T47D (cell line): Measurements from ENCODE around the gene DPH3.
A peak's percentile ranks its signal among the peaks of the same experiment; 100 is the strongest.

Experiments
- DNase-seq, 2 experiments: peaks; one replicate each; pipeline versions ENCODE4 v3.0.0 to v3.0.0-alpha.2; 2011 to 2012; ENCODE audit warnings: low read depth in 1 of 2, low spot score in 1 of 2
- JUND ChIP-seq: IDR thresholded peaks from 2 replicates; pipeline ENCODE4 v1.6.1; 2012; ENCODE audit warnings: low read depth
- in situ Hi-C: cut with HindIII; loops from 2 replicates; pipeline ENCODE4 v1.10.0; 2016; ENCODE audit warnings: low sequenced_read_pairs, low pct_unique_long_range_greater_than_20kb

Gene DPH3

DNA sequence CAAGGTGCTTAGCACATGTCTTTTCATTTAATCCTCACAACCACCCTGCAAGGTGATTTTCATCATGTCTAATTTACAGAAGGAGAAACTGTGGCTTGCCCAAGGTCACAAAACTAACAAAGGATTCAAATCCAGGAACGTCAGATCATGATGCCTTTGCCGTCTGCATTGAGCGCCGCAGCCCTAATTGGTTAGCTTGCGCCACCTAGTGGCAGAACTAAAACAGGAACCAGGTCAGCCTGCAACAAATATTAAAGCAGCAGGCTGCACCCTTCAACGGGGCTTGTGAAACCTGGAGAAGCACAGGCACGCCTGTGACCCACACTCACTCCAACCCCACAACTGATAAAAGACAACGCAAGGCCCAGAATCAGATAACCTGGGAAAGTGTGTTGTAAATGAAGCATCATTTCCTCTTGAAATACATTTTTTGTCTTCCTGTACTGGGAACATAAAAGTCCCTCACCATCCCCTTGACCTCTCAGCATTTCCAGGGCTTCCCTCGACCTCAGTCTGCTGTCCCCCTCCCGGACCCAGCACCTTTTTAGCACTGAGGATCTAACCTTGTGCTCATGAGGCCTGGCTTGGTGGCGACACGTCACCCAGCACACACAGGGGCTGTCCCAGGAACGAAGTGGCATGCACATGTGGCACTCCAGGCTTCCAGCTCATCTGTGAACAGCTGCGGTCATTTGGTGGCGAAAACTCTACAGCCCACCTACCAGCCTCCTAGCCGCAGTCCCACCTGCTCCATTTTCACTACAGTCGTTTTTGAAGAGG, 17.3 kb downstream of the DPH3 start:
- no peak for TF ChIP-seq JUND
- peak; percentile 41 to 85 for DNase-seq
- in situ Hi-C loops: no loop called here

DNA sequence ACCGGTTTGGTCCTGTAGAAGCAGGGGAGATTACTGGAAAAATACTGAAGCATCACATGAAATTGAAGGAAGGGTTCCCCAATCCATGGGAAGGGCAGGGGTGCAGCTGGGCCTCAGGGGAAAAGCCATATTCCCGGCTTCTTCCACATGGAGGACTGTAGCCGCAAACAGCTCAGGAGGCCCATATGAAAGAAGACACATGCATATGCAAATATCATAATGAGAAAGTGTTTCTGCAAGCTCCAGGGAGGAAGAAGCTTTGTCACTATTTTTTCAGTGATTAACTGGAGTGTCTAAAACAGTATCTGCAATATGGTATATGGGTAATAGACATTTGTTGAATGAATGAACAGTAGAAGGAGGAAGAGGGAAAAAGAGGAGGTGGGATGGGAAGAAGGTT, 19.1 kb downstream of the DPH3 start:
- in situ Hi-C loops: no loop called here
- no peak for TF ChIP-seq JUND
- no peak for DNase-seq

DNA sequence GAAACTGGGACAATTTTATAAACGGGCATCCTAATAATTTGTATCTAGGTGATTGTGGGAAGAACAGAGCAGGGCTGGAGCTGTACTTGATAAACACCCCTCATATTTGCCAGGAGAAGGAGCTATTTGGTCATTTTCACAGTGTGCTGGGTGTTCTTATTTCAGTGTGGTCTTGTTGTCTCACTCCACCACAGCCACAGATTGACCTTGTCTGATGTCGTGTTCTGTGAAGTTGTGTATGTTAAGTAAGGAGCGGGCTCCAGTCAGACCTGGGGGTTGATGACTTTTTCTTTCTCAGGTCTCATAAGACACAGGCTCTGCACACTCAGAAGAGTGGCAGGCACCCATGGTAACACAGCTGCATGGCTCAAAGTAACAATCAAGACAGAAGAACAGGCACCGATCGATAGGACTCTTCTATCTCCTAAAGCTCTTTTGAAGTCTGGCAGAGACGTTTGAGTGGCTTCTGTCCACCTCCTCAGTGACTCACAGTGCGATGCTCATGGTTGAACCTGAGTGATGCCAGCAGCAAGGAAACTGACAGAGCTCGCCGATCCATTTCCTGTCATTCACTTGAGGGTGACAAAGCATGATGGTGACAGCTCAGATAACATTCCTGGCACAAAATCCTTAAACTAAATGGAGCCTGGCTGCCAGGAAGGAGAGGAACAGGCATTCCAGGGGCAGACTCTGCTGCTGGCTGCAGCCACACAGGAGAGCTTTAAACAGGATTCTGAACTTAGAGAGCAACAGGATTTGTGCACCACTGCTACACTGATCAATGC, 20.8 kb downstream of the DPH3 start:
- in situ Hi-C loops: no loop called here
- TF ChIP-seq JUND: no peak
- DNase-seq: no peak

DNA sequence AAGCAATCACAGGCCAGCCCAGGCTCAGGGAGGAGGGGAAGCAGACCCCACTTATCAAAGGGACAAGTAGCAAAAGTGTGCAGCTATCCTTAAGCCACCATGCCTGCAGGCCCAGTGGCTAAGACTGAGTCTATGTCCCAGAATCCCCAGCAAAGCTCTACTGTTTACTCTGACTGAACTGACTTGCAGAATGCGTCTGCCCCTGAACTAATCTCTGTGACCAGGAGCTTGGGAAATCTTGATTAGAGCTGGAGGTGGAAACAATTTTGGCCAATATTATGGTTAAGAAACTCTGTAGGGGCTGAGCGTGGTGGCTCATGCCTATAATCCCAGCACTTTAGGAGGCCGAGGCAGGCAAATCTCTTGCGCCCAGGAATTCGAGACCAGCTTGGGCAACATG, 22.6 kb downstream of the DPH3 start:
- no peak for TF ChIP-seq JUND
- in situ Hi-C loops: no loop called here
- DNase-seq: no peak

DNA sequence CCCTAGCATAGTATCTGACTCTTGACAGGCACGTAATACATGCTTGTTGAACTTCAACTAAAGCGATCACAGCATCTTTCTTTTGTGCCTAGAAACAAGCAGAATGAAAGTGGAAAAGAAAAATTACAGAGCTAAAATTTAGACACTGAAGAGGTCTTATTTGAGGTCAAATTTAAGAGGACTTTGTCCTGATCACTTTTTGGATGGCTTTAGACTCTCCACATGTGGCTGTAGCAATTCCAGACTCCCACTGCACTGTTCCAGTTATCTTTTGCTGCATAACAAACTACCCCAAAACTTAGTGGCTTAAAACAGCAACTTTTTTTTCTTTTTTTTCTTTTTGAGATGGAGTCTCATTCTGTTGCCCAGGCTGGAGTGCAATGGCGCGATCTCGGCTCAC, 23.5 kb downstream of the DPH3 start:
- no peak for TF ChIP-seq JUND
- DNase-seq: no peak
- in situ Hi-C loops: no loop called here

DNA sequence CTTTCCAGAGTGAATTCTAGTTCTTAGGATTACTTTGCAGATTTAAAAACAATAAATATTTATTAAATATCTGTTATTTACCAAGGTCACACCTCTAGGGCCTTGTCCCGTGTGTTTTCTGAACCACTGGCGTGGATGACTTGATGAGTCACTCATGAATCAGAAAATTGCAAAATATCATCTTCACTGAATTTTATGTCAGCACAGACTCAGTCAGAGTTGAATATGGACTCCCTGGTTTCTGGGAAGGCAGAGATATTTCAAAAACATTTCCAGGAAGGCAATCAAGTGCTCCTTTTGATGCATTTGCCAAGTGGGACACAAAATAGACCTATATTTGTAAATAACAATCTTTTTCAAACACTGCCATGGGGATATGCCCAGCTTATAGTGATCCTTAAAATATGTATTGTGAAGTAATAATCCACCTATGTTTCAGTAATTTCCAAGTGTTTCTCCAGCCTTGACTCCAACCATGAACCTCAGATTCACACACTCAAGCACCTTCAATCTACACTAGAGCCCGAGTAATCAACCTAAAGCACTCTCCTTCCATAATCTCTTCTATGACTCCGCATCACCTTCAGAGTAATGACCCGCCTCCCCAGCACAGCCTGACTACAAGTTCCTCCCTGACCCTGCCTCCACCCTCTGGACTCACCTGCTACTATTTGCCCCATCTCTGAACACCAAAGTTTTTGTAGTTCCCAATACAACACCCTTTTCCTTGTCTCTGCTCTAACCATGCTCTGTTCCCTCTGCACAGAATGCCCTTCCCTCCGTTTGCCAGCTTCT, 24.3 kb downstream of the DPH3 start:
- in situ Hi-C loops: no loop called here
- no peak for TF ChIP-seq JUND
- no peak for DNase-seq

DNA sequence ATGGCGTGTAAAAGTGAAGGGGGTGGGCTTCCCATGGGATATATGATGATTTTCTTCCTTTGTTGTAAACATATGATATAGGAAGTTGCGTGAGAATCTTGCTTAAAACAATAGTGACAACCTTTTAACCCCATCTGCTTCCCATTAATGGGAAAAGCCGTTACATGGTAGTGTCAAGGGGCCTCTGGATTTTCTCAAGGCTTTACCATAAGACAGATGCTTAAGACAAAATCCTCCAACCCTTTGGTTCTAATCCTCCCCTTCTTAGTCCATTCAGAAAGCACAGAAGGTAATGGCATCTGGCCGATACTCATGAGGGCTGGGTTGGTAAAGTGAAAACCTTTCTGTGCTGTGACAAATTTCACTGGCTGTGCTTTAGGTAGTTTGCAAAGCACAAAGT, 25.0 kb downstream of the DPH3 start:
- DNase-seq: no peak
- in situ Hi-C loops: no loop called here
- TF ChIP-seq JUND: no peak

DNA sequence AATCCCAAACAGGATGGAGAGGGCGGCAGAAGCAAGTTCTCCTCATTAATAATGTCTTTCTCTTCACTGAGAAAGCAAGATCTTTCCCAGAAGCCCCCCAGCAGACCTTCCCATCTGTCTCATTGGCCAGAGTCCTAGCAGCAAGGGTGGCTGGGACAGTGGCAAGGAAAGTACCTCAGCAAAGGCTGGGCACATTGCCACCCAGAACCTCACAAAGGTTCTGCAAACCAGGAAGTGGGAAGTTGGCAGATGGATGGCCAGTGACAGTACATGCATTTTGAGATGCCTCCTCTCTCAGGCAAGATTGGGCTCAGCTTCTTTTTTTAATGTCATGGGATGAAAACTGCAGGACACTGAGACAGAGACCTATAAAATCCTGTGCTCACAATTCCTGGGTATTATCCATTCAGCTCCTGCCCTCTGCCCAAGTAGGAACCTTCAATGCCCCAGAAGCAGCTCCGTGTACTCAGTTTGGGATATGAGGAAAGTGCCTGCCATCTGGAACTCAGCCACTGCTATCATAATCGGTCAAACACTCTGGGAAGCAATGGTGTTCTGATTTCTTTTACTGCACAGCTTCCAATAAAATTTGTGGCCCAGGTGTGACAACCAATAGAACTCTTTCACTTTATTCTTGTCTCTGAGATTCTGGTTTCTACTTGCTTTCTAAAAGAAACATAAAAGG, 25.5 kb downstream of the DPH3 start:
- TF ChIP-seq JUND: no peak
- no peak for DNase-seq
- in situ Hi-C loops: no loop called here

DNA sequence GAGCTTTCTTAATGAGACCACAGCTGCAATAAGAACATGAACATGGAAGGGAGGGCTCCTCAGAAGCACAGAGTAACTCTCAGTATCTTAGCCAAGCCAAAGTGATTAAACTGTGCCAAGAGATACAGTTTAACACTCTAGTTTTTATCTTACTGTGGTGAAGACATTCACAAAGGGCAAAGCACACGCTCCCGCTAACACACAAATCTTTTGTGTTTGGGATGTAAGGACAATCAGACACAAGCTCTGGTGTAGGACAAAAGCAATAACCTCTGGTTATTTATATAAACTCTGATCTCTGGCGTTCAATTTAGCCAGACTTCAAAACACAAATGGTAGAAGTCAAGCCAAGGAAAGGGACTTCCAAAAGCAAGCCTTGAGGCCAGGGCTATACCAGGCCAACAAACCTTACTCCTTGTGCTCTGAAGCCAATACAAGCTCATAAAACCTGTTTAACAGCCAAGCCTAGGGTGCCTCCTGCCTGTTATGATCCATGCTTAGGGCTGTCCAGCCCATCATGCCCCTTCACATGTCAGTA, 27.8 kb downstream of the DPH3 start:
- in situ Hi-C loops: no loop called here
- no peak for TF ChIP-seq JUND
- peak in 1 of 2 experiments; percentile 46 for DNase-seq

DNA sequence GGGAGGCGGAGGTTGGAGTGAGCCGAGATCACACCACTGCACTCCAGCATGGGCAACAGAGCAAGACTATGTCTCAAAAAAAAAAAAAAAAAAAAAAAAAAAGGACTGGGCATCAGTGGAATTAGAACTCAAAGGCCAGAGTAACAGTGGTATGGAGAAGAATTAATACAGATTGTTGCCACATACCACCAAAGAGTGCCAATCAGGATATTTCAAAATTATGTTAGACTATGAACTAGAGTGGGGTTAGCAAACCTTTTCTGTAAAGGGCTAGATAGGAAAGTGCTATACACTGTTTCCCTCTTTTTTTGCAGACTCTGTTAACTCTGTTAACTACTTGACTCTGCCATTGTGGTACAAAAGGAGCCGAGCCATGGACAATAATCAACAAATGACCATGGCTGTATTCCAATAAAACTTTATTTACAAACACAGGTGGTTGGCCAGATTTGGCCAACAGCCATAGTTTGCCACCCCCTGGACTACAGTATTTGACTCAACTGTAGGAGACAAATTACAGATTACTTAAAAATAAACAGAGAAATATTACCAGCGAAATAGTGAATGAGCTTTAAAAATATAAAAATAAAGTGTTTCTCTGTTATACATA, 28.6 kb downstream of the DPH3 start:
- in situ Hi-C loops: no loop called here
- TF ChIP-seq JUND: no peak
- no peak for DNase-seq

DNA sequence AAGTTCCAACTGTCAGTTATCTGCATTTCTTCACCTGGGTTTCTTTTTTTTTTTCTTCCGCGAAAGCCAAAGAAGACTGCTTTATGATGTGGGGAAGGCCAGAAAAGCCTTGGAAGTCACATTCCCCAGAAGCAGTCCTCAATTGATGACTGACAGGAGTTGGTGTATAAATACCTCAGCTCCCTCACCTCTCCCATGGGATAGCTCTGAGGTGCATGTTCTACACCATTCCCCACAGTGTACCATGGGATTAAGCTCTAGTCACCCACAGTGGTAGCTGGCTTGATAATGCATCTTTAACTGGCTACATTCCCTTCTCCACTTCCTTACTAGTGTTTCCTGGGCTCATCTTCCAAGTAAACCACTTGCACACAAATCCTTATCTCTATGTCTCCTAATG, 30.5 kb downstream of the DPH3 start:
- no peak for TF ChIP-seq JUND
- DNase-seq: no peak
- in situ Hi-C loops: no loop called here

DNA sequence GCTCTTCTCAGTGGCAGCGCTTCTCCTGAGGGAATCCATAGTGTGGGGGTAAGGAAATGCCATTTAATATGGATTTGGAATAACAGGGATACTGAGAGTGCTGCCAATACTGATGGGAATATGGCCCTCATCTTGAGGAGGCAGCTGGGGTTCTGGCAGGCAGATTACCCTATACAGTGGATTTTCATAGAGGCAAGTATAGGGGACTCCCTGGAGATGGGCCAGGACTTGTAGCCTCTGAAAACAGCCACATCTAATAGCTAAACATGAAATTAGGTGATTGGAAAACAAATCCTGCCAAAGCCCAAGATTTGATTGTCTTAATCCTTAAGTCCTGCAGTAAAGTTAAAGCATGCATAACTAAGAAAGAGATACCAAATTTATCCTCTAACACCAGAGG, 30.9 kb downstream of the DPH3 start:
- no peak for TF ChIP-seq JUND
- no peak for DNase-seq
- in situ Hi-C loops: no loop called here
